Measurements from ENCODE around the gene POU2AF1. TPM values are rescaled to one million over a fixed set of nuclear protein-coding genes. Genes with fewer than 3 reads are reported as not detected.

Gene POU2AF1
- total and polyA plus RNA-seq, 2 of the 13 experiments (the other 11 are each of a cell fraction or from before 2014, with no cell fraction given) = 1.9 to 3.6 TPM

DNA sequence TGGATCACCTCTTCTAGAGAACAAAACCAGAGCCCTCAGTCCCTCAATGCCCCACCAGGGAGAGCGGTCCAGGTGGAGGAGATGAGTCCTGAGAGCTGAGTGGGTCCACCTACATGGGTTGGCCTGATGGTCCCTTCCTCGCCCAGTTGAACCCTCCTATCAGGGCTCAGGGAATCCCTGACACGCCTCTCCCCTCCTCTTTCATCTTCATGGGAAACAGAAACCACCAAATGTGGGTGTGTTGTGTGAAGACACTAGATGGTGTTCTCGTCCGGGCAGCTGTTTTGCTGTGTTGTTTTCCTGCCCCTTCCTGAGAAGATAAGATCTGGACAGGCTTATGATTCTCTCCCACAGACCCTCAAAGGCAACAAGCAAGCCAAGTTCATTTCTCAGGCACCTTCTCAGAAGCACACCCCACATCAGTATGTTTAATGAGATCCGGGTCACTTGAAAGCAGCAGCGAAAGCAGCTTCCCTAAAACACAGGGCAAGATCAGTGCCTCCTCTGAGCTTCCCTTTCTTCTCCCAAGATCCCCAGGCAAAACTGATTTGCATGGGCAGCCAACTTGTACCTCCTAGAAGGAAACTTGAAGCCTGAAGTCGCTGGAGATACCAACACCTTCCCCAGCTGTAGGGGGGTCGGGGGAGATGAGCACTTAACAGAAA, 35.3 kb upstream of the POU2AF1 start:
- in situ Hi-C loops (cut with HindIII; ENCODE audit: extremely low pct_ligation_motif_present, low pct_unique_long_range_greater_than_20kb) = no loop called here
- Histone ChIP-seq H3K27ac (ENCODE audit: extremely low read length, insufficient read depth, low read length) (no peak overlapping the region), H2AFZ (ENCODE audit: low read length) (no peak overlapping the region), H3K4me1 (ENCODE audit: insufficient read depth, low read length) (peaks cover 68% of the 10 kb centered on the region), H3K9me3 (ENCODE audit: low read length) (no peaks in the 10 kb centered on the region), H3K4me2 (ENCODE audit: low read depth, low read length) (no peak overlapping the region), H4K20me1 (ENCODE audit: insufficient read depth, low read length) (no peaks in the 10 kb centered on the region), H3K4me3 (replicated peaks in 1 of 3; ENCODE audit: insufficient read depth in 1 of 3, low read depth in 2 of 3, low read length in 3 of 3) (no peak overlapping the region), H3K36me3 (replicated peaks in 1 of 2; ENCODE audit: control insufficient read depth in 1 of 2, insufficient read depth in 2 of 2, low read length in 2 of 2) (no peaks in the 10 kb centered on the region), H3K27me3 (ENCODE audit: control insufficient read depth in 1 of 2, insufficient read depth in 2 of 2, low read length in 2 of 2) (no peaks in the 10 kb centered on the region), H3K9ac (ENCODE audit: insufficient read depth, low read depth, low read length) (no peak overlapping the region), H3K79me2 (ENCODE audit: insufficient read depth, low read length) (no peaks in the 10 kb centered on the region)
- 92% methylated on average over 9 of the region's 9 CpGs for WGBS (ENCODE audit: low lambda C conversion rate)
- ChIA-PET CTCF (ENCODE audit: low intra/inter-chr PET ratio, low total read pairs) (no interaction called here), POLR2A (no interaction called here)
- DNase-seq (ENCODE audit: low spot score) (no peak), FAIRE-seq (no peak), ATAC-seq (no peak)
- TF ChIP-seq FOSL2 (CRISPR knock-in tag; IDR thresholded peaks at IDR 0.05) (no peak), MEIS1 (CRISPR knock-in tag; IDR thresholded peaks at IDR 0.05; ENCODE audit: borderline replicate concordance) (no peak), POGZ (CRISPR knock-in tag; IDR thresholded peaks at IDR 0.05) (no peak), ZNF788 (CRISPR knock-in tag; IDR thresholded peaks at IDR 0.05; ENCODE audit: borderline replicate concordance) (no peak)
- intact Hi-C loops (cut with micrococcal nuclease; ENCODE audit: unreplicated experiment) = no loop called here
- BruUV-seq (replicated peaks) = no TSS peak

DNA sequence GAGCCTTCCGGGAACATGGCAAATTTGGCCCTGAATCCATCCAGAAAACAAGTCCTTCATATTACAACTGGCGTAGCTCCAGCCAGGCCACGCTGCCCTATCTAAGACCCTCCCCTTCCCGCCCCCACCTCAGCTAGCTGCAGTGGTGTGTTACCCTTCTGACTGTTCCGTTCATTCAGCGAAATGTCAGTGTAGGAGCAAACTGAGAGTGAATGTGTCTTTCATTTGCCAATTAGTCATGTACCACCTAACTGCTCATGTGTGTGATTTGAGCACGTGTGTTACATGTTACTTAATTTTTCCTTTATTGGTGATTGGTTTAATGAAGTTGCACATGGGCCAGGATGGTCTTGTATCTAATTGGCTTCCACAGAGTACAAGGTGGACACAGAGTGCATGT, 34.8 kb upstream of the POU2AF1 start:
- no peaks in the 10 kb centered on the region for H3K27me3 ChIP-seq (ENCODE audit: control insufficient read depth in 1 of 2, insufficient read depth in 2 of 2, low read length in 2 of 2)
- no peak for DNase-seq (ENCODE audit: low spot score)

More for the DNA sequence above, 34.8 kb upstream of the POU2AF1 start:
- ATAC-seq (no peak), FAIRE-seq (no peak)
- no peak overlapping the region for H3K4me3 ChIP-seq (replicated peaks in 1 of 3; ENCODE audit: insufficient read depth in 1 of 3, low read depth in 2 of 3, low read length in 3 of 3)
- H3K36me3 ChIP-seq (replicated peaks in 1 of 2; ENCODE audit: control insufficient read depth in 1 of 2, insufficient read depth in 2 of 2, low read length in 2 of 2) = no peaks in the 10 kb centered on the region
- no peak overlapping the region for H3K9ac ChIP-seq (ENCODE audit: insufficient read depth, low read depth, low read length)
- ChIA-PET POLR2A (no interaction called here), CTCF (ENCODE audit: low intra/inter-chr PET ratio, low total read pairs) (no interaction called here)
- H4K20me1 ChIP-seq (ENCODE audit: insufficient read depth, low read length) = no peaks in the 10 kb centered on the region
- TF ChIP-seq EEA1 (CRISPR knock-in tag; IDR thresholded peaks at IDR 0.05; ENCODE audit: borderline replicate concordance) (no peak), ZNF160 (CRISPR knock-in tag; IDR thresholded peaks at IDR 0.05) (no peak)
- BruUV-seq (replicated peaks) = no TSS peak
- 98% methylated on average over 7 of the region's 7 CpGs for WGBS (ENCODE audit: low lambda C conversion rate)
- no peaks in the 10 kb centered on the region for H3K79me2 ChIP-seq (ENCODE audit: insufficient read depth, low read length)
- H3K4me1 ChIP-seq (ENCODE audit: insufficient read depth, low read length) = peaks cover 64% of the 10 kb centered on the region
- no peak overlapping the region for H3K4me2 ChIP-seq (ENCODE audit: low read depth, low read length)
- intact Hi-C loops (cut with micrococcal nuclease; ENCODE audit: unreplicated experiment) (no loop called here), in situ Hi-C loops (cut with HindIII; ENCODE audit: extremely low pct_ligation_motif_present, low pct_unique_long_range_greater_than_20kb) (no loop called here)
- no peak overlapping the region for H2AFZ ChIP-seq (ENCODE audit: low read length)
- H3K27ac ChIP-seq (ENCODE audit: extremely low read length, insufficient read depth, low read length) = no peak overlapping the region
- H3K9me3 ChIP-seq (ENCODE audit: low read length) = no peaks in the 10 kb centered on the region
